CD4-positive, alpha-beta T cell treated with Interleukin-17A for 4 hours (primary cell): Measurements from ENCODE around the gene TENM3.

ENCODE experiments used
- DNase-seq: peaks from one replicate; pipeline ENCODE4 v3.0.0-alpha.2; 2020; ENCODE audit warnings: mixed read lengths

Gene TENM3

GRCh38 chr4:182828360-182829025, 585.3 kb downstream of the TENM3 start:
- DNase-seq: no peak

GRCh38 chr4:182829196-182829595, 586.0 kb downstream of the TENM3 start:
- DNase-seq: no peak

- no peak for DNase-seq
Observed at GRCh38 chr4:182831376-182831775, 588.2 kb downstream of the TENM3 start.

- DNase-seq: no peak
Observed at GRCh38 chr4:182832352-182833120, 589.3 kb downstream of the TENM3 start.

GRCh38 chr4:182835006-182835740, 592.0 kb downstream of the TENM3 start:
- DNase-seq: no peak

- DNase-seq: no peak
Observed at GRCh38 chr4:182837831-182838230, 594.6 kb downstream of the TENM3 start.

GRCh38 chr4:182838535-182838934, 595.3 kb downstream of the TENM3 start:
- no peak for DNase-seq

- no peak for DNase-seq
Observed at GRCh38 chr4:182839256-182839655, 596.1 kb downstream of the TENM3 start.

- DNase-seq: no peak
Observed at GRCh38 chr4:182840108-182840507, 596.9 kb downstream of the TENM3 start.

- no peak for DNase-seq
Observed at GRCh38 chr4:182842104-182842600, 599.0 kb downstream of the TENM3 start.

GRCh38 chr4:182842759-182843390, 599.7 kb downstream of the TENM3 start:
- no peak for DNase-seq

- DNase-seq: no peak
Observed at GRCh38 chr4:182843808-182844325, 600.7 kb downstream of the TENM3 start.

- DNase-seq: no peak
Observed at GRCh38 chr4:182845618-182846017, 602.4 kb downstream of the TENM3 start.

- no peak for DNase-seq
Observed at GRCh38 chr4:182846036-182846435, 602.8 kb downstream of the TENM3 start.

- no peak for DNase-seq
Observed at GRCh38 chr4:182847576-182848450, 604.6 kb downstream of the TENM3 start.

GRCh38 chr4:182848685-182849084, 605.5 kb downstream of the TENM3 start:
- DNase-seq: no peak
